T-helper 2 cell (primary cell): ENCODE results near the gene NLGN4X.

Experiments
- DNase-seq, 5 experiments: peaks; one replicate each; pipeline versions ENCODE4 v3.0.0 to v3.0.0-alpha.2; 2012 to 2022
- total RNA-seq, 2 donors: gene quantifications; one replicate each; lab custom pipeline; 2026; lab: John Stamatoyannopoulos, UW

Gene NLGN4X
- total RNA-seq = 0 reads per million in 2 donors

DNA sequence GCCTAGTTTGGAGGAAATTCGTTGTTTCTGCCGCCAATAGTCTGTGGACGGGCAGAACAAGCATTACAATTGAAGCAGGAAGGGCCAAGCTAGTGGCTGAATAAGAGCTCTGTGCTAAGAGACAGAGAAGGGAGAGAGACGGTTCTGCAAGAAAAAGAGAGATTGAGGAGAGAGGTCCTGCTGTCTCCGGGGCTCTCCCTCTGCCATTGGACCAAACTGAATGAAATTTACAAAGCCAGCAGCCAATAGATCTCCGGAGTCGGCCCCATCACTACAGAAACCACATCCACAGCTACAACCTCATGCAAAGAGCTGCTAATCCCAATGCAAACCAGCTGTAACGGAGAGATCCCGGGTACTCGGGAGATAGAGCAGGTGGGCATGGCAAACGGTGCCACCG is at the start of gene NLGN4X:
Gene NLGN4X (minus strand): TSS at position 148 of the 400 bp plus-strand sequence. CDS start 77,401 bp downstream, outside the sequence.
- no peak for DNase-seq

- DNase-seq = no peak
These were observed 37.4 kb upstream of the NLGN4X start for GRCh38 chrX:6266041-6266440.

DNA sequence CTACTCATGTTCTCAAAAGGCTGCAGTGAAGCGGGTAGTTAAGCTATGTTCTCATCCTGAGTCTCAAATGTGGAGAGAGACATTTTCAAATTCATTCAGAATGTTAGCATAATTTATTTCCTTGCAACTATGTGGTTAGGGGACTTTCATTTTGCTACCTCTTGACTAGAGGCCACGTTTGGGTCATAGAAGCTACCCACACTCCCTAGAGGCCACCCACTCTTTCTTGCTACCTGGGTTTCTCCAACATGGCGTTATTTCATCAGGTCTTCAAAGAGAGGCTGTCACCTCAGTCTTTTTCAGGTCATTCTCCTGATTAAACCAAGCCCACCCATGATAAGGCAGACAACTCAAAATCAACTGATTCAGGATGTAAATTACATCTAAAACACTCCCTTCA is 34.3 kb upstream of the NLGN4X start:
- no peak for DNase-seq

DNA sequence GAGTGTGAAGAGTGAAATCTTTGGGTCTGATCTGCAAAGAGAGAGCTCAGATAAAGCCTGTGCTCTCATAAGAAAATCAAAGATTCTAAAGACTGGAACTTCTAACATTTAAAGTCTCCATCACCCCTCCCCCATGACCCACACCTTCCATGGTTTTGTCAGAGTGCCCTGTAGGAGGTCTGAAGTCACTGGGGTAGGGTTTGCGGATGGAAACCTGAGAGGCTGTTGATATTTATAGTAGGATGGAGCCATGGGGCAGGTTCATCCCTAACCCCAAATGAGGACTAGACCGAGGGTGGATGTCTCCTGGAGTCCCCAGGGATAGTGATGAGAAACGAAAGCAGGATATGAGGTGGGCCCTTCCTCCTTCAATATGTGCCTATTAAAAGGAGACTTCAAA is 28.4 kb upstream of the NLGN4X start:
- no peak for DNase-seq

- DNase-seq = no peak
These were observed 16.0 kb upstream of the NLGN4X start for GRCh38 chrX:6244666-6245065.

- no peak for DNase-seq
These were observed 9.9 kb upstream of the NLGN4X start for GRCh38 chrX:6238576-6238975.

DNA sequence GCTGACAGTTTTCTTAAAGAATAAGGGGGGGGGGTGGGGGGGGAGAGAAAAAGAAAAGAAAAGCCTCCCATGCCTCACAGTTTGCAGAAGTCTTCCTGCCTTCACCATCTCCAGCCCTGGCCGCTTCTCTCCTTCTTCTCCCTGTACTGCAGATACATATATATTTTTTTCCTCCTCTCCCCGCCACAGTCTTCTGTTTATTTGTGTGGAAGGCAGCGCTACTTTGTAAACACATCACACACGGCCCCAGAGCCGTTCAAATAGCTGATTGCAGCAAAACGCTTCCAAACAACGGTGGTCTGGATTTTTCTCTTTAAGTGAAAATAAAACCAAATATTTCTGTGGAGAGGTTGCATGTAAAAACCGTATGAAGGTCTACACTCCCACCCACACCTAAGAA is 732 bp downstream of the NLGN4X start:
- no peak for DNase-seq

DNA sequence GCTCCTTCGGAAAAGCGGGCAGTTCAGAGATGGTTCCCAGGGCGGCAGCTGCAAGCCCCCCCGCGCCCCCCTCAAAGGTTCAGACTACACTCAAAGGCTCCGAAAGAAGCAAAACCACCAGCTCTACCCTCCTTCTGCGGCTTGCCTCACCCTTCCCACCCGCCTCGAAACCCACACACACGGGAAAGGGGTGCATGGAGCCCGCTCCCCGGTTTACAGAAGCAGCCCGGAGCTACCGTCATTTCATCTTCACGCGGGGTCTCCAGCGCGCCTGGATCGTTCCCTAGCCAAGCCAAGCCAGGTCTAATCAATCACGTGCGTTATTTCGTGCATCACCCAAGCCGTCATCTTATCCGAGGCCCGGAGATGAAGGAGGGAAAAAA is 1.2 kb downstream of the NLGN4X start:
- DNase-seq = no peak

- DNase-seq = no peak
These were observed 1.8 kb downstream of the NLGN4X start for GRCh38 chrX:6226596-6227452.

- no peak for DNase-seq
These were observed 2.6 kb downstream of the NLGN4X start for GRCh38 chrX:6225911-6226595.

DNA sequence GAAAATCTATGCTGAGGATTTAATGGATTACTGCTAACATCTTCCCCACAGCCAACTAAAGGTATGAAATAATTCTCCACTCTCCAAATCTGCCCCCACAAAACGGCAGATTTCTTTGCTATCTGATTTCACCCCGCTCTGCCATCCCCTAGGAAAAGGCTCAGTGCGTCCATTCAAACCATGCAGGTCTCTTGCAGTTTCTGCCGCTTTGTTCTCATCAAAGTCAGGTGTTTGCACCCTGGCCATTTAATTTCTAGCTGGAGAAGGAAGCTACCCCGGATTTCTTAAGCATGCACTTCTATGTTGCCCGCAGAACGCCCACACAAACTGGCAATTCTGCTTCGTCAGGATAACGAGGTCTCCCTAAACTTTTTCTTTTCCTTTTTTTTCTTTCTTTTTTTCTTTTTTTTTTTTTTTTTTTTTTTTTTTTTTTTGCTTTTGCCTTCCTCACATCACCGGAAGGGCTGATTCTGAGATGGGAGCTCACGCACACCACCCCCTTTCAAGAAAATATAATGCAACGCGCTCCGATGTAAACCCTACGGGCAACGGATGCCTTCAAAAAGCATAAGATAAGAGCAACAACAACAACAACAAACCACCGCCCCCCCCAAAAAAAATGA is 3.3 kb downstream of the NLGN4X start:
- DNase-seq = no peak

DNA sequence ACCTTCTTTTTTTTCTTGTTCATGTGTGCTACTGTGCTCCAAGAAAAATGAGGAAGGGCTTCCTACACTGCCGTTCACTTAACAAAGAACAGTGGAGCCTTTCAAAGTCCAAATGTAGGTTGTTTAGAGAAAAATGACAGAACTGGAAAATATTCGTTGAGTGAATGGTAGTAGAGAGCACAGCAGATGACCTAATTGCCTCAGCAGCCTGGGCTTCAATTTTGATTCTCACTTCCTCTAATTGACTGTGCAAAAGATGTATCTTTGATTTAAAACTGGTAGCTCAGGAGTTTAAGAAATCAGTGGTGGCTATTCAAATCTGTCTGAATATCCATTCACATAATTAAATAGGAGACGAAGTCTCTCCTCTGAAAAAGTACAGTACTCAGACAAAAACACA is 5.2 kb downstream of the NLGN4X start:
- DNase-seq = no peak

DNA sequence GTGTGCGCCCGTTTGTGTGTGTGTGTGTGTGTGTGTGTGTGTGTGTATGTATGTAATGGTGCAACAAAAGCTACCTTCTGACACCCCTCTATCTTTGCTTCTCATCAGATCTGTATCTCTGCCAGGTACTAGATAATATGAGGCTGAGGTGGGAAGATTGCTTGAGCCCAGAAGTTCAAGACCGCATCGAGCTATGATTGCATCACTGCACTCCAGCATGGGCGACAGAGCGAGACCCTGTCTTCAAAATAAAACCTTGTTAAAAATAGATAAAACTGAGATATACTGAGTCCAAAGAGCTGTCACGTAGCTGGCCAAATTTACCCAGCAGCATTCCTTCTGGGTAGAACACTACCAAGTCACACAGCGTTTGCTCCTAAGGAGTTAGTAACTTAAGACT is 18.4 kb downstream of the NLGN4X start:
- no peak for DNase-seq

DNA sequence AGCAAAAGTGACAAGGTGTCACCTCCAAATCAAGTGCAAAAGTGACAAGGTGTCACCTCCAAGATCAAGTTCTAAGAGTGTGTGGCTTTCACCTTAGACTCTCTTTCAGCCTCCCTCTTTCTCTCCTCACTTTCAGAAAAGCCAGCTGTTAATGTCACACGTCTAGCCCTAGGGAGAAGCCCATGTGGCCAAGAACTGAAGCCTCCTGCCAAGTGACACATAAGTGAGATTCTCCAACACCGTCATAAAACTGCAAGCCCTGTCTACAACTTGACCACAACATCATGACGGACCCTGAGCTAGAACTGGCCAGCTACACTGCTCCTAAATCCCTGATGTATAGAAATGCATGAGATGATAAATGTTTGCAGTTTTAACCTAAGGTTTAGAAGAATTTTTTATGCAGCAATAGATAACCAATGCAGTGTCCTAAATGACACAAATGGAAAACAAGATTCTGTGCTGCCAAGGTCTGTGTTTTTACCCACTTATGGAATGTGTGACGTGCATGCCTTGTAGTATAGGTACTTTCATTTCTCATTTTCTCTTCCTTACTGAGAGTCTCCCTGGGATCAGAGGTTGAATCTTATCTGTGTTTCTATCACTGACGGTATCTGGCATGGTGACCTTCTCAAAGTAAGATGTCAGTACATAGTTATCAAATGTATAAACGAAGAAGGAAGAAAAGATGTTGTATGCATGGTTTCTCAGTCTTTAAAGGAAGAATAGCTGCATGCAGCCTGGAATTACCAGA is 25.0 kb downstream of the NLGN4X start:
- no peak for DNase-seq

DNA sequence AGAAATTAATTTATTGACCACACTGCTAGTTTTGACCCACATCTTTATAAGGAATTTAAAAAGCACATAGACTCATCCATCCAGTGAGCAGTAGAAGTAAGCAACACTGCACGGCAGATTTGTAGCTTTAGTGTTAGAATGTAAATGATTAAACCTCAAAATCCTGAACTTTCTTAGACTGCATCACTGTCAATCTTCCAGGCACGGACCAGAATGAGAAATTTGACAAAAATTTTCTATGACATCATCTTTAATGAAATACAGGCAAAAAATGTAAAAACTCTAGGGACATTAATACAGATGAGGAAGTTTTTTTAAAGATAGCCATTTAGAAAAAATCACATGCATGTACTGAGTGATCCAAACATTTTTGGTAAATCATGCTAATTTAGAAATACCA is 29.2 kb downstream of the NLGN4X start:
- no peak for DNase-seq

DNA sequence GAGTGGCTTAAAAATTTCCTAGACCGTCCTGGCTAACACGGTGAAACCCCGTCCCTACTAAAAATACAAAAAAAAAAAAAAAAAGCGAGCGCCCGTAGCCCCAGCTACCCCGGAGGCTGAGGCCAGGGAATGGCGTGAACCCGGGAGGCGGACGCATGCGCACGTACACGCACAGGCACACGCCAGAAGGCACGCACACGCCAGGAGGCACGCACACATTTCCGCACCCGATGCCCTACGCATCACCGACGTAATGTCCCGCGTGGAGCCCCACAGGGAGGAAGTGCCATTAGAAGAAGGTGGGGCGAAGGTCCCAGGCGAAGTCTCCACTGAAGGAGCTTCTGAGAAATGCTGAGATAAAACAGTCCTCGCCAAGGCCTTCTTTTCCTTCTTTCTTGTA is 41.4 kb downstream of the NLGN4X start:
- DNase-seq = no peak

DNA sequence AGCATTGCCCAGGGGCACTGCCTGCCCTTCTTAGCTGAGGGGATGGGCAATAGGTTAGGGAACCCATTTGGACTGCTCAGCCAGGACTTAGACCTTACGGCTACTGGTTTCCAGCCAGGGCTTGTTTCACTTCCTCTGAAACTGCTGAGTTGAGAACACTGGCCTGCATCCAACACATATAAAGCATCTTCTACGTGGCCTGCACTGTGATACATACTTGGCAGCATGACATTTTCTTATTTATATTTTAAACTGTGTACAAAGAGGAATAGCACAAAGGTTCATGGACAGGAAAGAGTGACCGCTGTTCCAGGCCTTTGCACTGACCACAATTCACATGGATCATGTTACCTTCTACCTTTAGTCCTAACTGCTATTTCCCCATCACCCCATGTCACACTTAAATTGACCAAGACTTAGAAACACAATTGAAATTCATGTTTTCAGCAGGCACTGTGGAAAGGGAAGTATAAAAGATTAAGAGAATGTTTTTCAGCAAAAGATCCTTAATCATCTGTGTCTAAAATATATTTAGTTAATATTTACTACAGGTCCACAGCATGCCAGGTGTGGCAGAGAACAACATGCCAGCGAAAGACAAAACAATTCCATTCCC is 43.7 kb downstream of the NLGN4X start:
- DNase-seq = no peak

GRCh38 chrX:6175914-6176313 is 52.8 kb downstream of the NLGN4X start:
- no peak for DNase-seq

DNA sequence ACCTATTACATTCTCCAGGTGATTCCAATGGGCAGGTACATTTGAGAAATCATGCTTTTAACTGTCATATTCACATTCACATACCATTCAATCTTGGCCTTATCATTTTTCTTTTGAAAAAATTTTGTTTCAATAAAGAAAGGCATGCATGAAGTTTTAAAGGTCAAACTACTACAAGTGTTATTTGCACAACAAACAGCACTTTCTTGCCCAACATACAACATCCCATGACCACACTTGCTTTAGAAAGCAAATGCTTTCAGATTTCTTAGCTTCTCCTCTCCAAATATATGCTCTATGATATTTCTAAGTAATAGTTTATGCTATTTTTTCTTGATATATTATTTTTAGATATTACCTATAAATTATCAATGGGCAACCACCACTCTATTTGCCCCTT is 58.2 kb downstream of the NLGN4X start:
- no peak for DNase-seq

DNA sequence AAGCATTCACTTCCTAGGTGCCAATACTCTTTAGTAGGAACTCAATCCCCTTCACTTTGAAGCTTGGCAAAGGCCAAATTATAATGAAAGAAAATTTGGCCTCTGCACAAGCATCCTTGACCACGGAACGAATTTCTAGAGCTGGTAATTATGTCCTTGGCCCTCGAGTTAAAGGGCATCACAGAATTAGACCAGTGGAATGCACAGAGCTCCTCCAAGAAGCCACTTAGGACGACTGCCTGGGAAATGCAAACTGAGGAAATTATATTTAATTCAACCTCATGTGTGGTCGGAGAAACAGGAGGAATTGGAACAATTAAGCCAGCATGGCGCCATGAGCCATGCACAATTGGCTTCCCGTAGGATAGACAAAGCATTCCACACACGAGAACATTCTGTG is 59.3 kb downstream of the NLGN4X start:
- DNase-seq = no peak

DNA sequence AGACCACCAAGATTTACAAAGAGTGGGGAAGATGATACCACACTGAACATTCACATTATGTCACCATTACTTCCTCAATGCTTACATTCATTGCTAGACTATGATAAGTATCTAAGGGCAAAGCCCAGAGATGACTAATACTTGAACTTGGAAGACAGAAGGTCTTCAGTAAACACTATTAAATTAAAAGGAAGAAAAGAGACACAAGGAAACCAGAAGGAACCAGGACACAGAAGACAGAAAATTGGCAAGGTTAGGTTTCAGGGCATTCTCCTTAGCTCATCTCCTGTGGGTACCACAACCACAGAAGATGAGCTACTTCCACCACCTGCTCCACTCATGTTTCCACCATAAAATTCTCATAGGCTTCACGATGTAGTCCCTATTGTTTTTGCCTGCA is 64.9 kb downstream of the NLGN4X start:
- no peak for DNase-seq

DNA sequence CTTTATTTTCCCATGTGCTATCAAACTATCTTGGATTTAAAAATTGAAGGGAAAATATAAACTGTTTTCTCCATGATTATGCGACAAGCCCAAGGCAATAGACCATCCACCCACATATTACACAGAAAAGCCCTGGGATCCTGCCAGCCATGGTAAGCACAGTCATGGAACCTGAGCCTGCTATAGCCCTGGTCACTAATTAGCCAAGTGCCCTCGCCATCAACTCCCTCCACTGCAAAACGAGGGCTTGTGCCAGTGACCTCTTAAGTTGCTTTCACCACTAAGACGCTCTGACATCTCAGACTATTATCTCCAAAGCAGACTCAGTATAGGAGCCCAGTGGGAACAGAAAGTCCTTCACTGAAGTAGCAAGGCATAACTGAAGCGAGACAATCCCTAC is 69.2 kb downstream of the NLGN4X start:
- DNase-seq = no peak

DNA sequence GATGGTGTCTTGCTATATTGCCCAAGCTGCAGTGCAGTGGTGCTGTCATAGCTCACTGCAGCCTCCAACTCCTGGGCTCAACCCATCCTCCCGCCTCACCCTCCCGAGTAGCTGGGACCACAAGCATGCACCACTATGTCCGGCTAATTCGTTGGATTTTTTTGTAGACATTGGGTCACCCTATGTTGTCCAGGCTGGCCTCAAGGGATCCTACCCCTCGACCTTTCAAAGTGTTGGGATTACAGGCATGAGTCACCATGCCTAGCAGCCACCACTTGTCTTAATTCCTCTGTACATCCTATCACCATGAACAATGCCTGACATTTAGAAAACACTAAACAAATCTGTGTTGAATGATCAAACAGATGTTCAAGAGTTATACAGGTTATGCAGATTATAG is 76.7 kb downstream of the NLGN4X start:
- DNase-seq = no peak
